T-helper 17 cell (primary cell): ENCODE data around the gene RASGRF2. TPM values are rescaled to one million over a fixed set of nuclear protein-coding genes. Genes with fewer than 3 reads are reported as not detected.
"Not testable (repeated sequence)": the region's sequence is repeated elsewhere in the genome, so short reads cannot be mapped to it uniquely, and the experiment has no call there.

Source experiments
- ATAC-seq: fragments of 150-1000 bp; cut with Tn5 transposase; 2 replicates; pipeline ENCODE4 v1.10.0; 2021; ENCODE audit warnings: mild to moderate bottlenecking, moderate library complexity
- DNase-seq, 3 donors: peaks; one replicate each; pipeline versions ENCODE4 v3.0.0 to v3.0.0-alpha.2; 2020 to 2021
- H3K9me3 ChIP-seq: one replicate; pipeline ENCODE4 v1.7.0; 2013; ENCODE audit warnings: low read length, mild to moderate bottlenecking; ENCODE audit not compliant: control insufficient read depth, poor library complexity, severe bottlenecking
- H3K27ac Mint-ChIP-seq: one replicate; pipeline ENCODE4 v1.8.0; 2022; ENCODE audit warnings: mild to moderate bottlenecking, moderate library complexity, mixed read lengths
- H3K27me3 Mint-ChIP-seq: one replicate; pipeline ENCODE4 v1.8.0; 2022; ENCODE audit warnings: mixed read lengths
- H3K36me3 Mint-ChIP-seq: one replicate; pipeline ENCODE4 v1.8.0; 2022; ENCODE audit warnings: low read depth, mixed read lengths
- H3K4me1 Mint-ChIP-seq: one replicate; pipeline ENCODE4 v1.8.0; 2022; ENCODE audit warnings: mild to moderate bottlenecking, mixed read lengths
- H3K4me3 Mint-ChIP-seq: one replicate; pipeline ENCODE4 v1.8.0; 2022; ENCODE audit warnings: mild to moderate bottlenecking, moderate library complexity, mixed read lengths
- total RNA-seq, 4 donors: library from RNA in 2 of 4; stranded (reverse) in 2 of 4; gene quantifications; one replicate each; pipeline ENCODE4 v1.2.3 and lab custom pipeline; 2022 to 2026

RASGRF2 gene
- total RNA-seq, 2 donors from 2014 or later, result 21.3 to 32.3 TPM

GRCh38 chr5:81053282-81053681 is 93.1 kb downstream of the RASGRF2 start:
- not testable (repeated sequence) for DNase-seq, H3K4me3 Mint-ChIP-seq, H3K27me3 Mint-ChIP-seq, ATAC-seq, H3K27ac Mint-ChIP-seq, H3K36me3 Mint-ChIP-seq, H3K9me3 ChIP-seq
- H3K4me1 Mint-ChIP-seq, result peaks cover 21% of the 10 kb centered on the region

- no peak overlapping the region for H3K4me3 Mint-ChIP-seq
- peaks cover 2% of the 10 kb centered on the region for H3K36me3 Mint-ChIP-seq
- ATAC-seq (no peak), DNase-seq (no peak)
- no peaks in the 10 kb centered on the region for H3K9me3 ChIP-seq
- H3K27me3 Mint-ChIP-seq, result no peaks in the 10 kb centered on the region
- H3K4me1 Mint-ChIP-seq, result peaks cover 20% of the 10 kb centered on the region
- no peak overlapping the region for H3K27ac Mint-ChIP-seq
Measured at GRCh38 chr5:81058121-81058520, 98.0 kb downstream of the RASGRF2 start.

- Mint-ChIP-seq H3K36me3 (peaks cover 13% of the 10 kb centered on the region), H3K4me3 (no peak overlapping the region), H3K27me3 (no peaks in the 10 kb centered on the region), H3K27ac (no peak overlapping the region), H3K4me1 (peaks cover 18% of the 10 kb centered on the region)
- DNase-seq (no peak), ATAC-seq (no peak)
- no peaks in the 10 kb centered on the region for H3K9me3 ChIP-seq
Measured at GRCh38 chr5:81065492-81065891, 105.3 kb downstream of the RASGRF2 start.

- ATAC-seq (no peak), DNase-seq (no peak)
- Mint-ChIP-seq H3K27me3 (no peaks in the 10 kb centered on the region), H3K4me3 (no peak overlapping the region), H3K36me3 (peaks cover 13% of the 10 kb centered on the region), H3K27ac (no peak overlapping the region), H3K4me1 (peaks cover 17% of the 10 kb centered on the region)
- no peaks in the 10 kb centered on the region for H3K9me3 ChIP-seq
Measured at GRCh38 chr5:81066102-81066501, 105.9 kb downstream of the RASGRF2 start.

GRCh38 chr5:81067406-81067805 is 107.2 kb downstream of the RASGRF2 start:
- no peaks in the 10 kb centered on the region for H3K9me3 ChIP-seq
- ATAC-seq, result no peak
- Mint-ChIP-seq H3K27ac (no peak overlapping the region), H3K36me3 (peaks cover 13% of the 10 kb centered on the region), H3K27me3 (no peaks in the 10 kb centered on the region), H3K4me1 (peaks cover 15% of the 10 kb centered on the region), H3K4me3 (no peak overlapping the region)
- DNase-seq, result no peak

- no peak overlapping the region for H3K27ac Mint-ChIP-seq
- peaks cover 13% of the 10 kb centered on the region for H3K36me3 Mint-ChIP-seq
Measured at GRCh38 chr5:81068063-81068462, 107.9 kb downstream of the RASGRF2 start.

GRCh38 chr5:81068635-81069034 is 108.5 kb downstream of the RASGRF2 start:
- no peak for ATAC-seq
- no peak for DNase-seq
- H3K9me3 ChIP-seq, result no peaks in the 10 kb centered on the region
- Mint-ChIP-seq H3K36me3 (peaks cover 12% of the 10 kb centered on the region), H3K27ac (no peak overlapping the region), H3K27me3 (no peaks in the 10 kb centered on the region), H3K4me1 (peaks cover 12% of the 10 kb centered on the region), H3K4me3 (no peak overlapping the region)

More at GRCh38 chr5:81068063-81068462, 107.9 kb downstream of the RASGRF2 start:
- DNase-seq (no peak), ATAC-seq (no peak)
- no peaks in the 10 kb centered on the region for H3K27me3 Mint-ChIP-seq
- H3K4me3 Mint-ChIP-seq, result no peak overlapping the region
- H3K9me3 ChIP-seq, result no peaks in the 10 kb centered on the region
- H3K4me1 Mint-ChIP-seq, result peaks cover 12% of the 10 kb centered on the region

- peaks cover 11% of the 10 kb centered on the region for H3K36me3 Mint-ChIP-seq
Measured at GRCh38 chr5:81069990-81070389, 109.8 kb downstream of the RASGRF2 start.

GRCh38 chr5:81070571-81071255 is 110.5 kb downstream of the RASGRF2 start:
- DNase-seq (no peak), ATAC-seq (no peak)
- Mint-ChIP-seq H3K27ac (no peak overlapping the region), H3K4me3 (no peak overlapping the region), H3K4me1 (peaks cover 2% of the 10 kb centered on the region), H3K36me3 (peaks cover 11% of the 10 kb centered on the region), H3K27me3 (no peaks in the 10 kb centered on the region)
- no peaks in the 10 kb centered on the region for H3K9me3 ChIP-seq

More at GRCh38 chr5:81069990-81070389, 109.8 kb downstream of the RASGRF2 start:
- H3K27ac Mint-ChIP-seq, result no peak overlapping the region
- ATAC-seq (no peak), DNase-seq (no peak)
- no peaks in the 10 kb centered on the region for H3K9me3 ChIP-seq
- no peak overlapping the region for H3K4me3 Mint-ChIP-seq
- H3K4me1 Mint-ChIP-seq, result peaks cover 7% of the 10 kb centered on the region
- no peaks in the 10 kb centered on the region for H3K27me3 Mint-ChIP-seq

- ATAC-seq, result no peak
- no peak overlapping the region for H3K27ac Mint-ChIP-seq
- H3K9me3 ChIP-seq, result no peaks in the 10 kb centered on the region
- H3K4me3 Mint-ChIP-seq, result no peak overlapping the region
- peaks cover 8% of the 10 kb centered on the region for H3K36me3 Mint-ChIP-seq
- H3K4me1 Mint-ChIP-seq, result peaks cover 2% of the 10 kb centered on the region
- H3K27me3 Mint-ChIP-seq, result no peaks in the 10 kb centered on the region
- no peak for DNase-seq
Measured at GRCh38 chr5:81075041-81075440, 114.9 kb downstream of the RASGRF2 start.

GRCh38 chr5:81077105-81077504 is 116.9 kb downstream of the RASGRF2 start:
- no peak overlapping the region for H3K4me3 Mint-ChIP-seq
- no peaks in the 10 kb centered on the region for H3K9me3 ChIP-seq
- no peak for DNase-seq
- H3K27me3 Mint-ChIP-seq, result no peaks in the 10 kb centered on the region
- H3K27ac Mint-ChIP-seq, result no peak overlapping the region
- peaks cover 8% of the 10 kb centered on the region for H3K36me3 Mint-ChIP-seq
- no peak for ATAC-seq
- no peaks in the 10 kb centered on the region for H3K4me1 Mint-ChIP-seq

- Mint-ChIP-seq H3K27me3 (no peaks in the 10 kb centered on the region), H3K4me3 (no peak overlapping the region), H3K36me3 (peaks cover 9% of the 10 kb centered on the region), H3K4me1 (peaks cover 3% of the 10 kb centered on the region), H3K27ac (no peak overlapping the region)
- DNase-seq, result no peak
- H3K9me3 ChIP-seq, result no peaks in the 10 kb centered on the region
- ATAC-seq, result no peak
Measured at GRCh38 chr5:81078930-81079329, 118.8 kb downstream of the RASGRF2 start.

GRCh38 chr5:81080809-81081460 is 120.8 kb downstream of the RASGRF2 start:
- H3K27me3 Mint-ChIP-seq, result no peaks in the 10 kb centered on the region
- no peak overlapping the region for H3K27ac Mint-ChIP-seq
- no peak for ATAC-seq

GRCh38 chr5:81081461-81081835 is 121.3 kb downstream of the RASGRF2 start:
- Mint-ChIP-seq H3K27me3 (no peaks in the 10 kb centered on the region), H3K4me3 (no peak overlapping the region), H3K27ac (no peak overlapping the region), H3K4me1 (peaks cover 3% of the 10 kb centered on the region), H3K36me3 (peaks cover 7% of the 10 kb centered on the region)
- ATAC-seq (no peak), DNase-seq (no peak)
- no peaks in the 10 kb centered on the region for H3K9me3 ChIP-seq

More at GRCh38 chr5:81080809-81081460, 120.8 kb downstream of the RASGRF2 start:
- Mint-ChIP-seq H3K4me1 (peaks cover 3% of the 10 kb centered on the region), H3K36me3 (peaks cover 7% of the 10 kb centered on the region), H3K4me3 (no peak overlapping the region)
- DNase-seq, result no peak
- no peaks in the 10 kb centered on the region for H3K9me3 ChIP-seq
